NCI-H1105 (cell line): Measurements from ENCODE around the gene MAS1.
"Not testable (repeated sequence)": the region's sequence is repeated elsewhere in the genome, so short reads cannot be mapped to it uniquely, and the experiment has no call there.

Experiments used
- DNase-seq: peaks from one replicate; lab custom pipeline; 2025; lab: John Stamatoyannopoulos, UW

The MAS1 gene

GRCh38 chr6:159919011-159919511 lies 28.3 kb downstream of the MAS1 start:
- no peak for DNase-seq

DNA sequence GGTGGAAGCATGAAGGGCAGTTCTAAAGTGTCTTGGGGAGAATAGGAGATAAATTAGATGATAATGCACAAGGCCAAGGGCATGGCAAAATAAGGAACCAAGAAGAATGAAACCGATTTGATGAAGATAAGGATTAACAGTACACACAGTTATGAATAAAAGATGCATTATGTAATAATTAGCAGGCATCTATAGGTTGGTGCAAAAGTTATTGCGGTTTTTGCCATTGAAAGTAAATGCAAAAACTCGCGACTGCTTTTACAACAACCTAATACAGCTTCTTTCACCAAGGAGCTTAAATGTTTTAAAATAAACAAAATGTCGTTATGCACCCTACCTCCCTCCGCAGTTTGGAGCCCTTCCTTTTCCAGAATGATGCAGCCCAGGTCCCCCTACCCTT lies 29.0 kb downstream of the MAS1 start:
- DNase-seq = no peak

DNA sequence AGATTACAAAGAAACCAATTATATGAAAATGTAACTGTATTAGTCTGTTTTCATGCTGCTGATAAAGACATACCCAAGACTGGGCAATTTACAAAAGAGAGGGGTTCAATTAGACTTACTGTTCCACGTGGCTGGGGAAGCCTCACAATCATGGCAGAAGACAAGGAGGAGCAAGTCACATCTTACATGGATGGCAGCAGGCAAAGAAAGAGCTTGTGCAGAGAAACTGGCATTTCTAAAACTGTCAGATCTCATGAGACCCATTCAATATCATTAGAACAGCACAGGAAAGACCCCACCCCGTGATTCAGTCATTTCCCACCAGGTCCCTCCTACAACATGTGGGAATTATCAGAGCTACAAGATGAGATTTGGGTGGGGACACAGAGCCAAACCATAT lies 33.4 kb downstream of the MAS1 start:
- not testable (repeated sequence) for DNase-seq

DNA sequence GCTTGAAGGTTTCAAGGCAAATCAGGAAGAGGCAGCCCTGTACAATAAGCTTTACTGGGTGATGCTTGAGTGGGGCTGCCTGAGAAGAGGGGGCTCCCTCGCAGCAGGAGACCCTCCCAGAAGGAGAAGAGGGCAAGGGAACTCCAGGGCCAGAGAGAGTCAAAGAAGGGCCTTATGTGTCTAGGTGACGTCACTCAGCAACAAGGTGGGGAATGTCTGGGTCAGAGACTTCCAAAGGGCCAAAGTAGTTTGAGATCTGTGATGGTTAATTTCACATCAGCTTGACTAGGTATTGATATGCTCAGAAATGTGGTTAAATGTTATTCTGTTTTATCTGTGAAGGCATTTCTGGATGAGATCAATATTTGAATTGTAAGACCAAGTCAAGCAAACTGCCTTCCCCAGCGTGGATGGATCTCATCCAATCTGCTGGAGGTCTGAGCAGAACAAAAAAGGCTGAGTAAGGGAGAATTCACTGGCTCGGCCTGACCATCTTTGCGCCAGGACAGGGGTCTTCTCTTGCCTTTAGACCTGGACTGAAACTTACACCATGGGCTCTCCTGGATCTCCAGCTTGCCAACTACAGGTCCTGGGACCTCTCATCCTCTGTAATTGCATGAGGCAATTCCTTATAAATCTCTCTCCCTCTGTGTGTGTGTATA lies 35.9 kb downstream of the MAS1 start:
- no peak for DNase-seq

GRCh38 chr6:159929819-159930218 lies 39.0 kb downstream of the MAS1 start:
- peak; percentile 87 for DNase-seq

GRCh38 chr6:159931112-159931511 lies 40.3 kb downstream of the MAS1 start:
- no peak for DNase-seq

DNA sequence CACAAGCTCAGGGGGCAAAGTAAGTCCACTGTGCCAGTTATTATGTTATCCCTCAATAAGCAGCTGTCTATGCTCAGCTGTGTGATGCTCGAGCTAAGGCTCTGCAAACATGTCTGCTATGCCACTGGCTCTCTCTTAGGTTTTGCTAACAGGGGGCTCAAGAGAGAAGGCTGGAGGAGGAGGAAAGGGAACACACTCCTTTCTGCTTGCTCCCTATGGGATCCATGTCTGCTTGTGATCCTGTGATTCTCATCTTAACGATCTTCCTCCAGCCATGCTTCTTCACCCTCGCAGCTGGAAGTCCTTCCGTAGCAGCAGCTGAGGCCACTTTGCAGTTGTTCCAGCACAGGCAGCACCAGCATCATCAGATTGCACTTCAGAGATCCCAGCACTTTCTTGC lies 41.1 kb downstream of the MAS1 start:
- no peak for DNase-seq

DNA sequence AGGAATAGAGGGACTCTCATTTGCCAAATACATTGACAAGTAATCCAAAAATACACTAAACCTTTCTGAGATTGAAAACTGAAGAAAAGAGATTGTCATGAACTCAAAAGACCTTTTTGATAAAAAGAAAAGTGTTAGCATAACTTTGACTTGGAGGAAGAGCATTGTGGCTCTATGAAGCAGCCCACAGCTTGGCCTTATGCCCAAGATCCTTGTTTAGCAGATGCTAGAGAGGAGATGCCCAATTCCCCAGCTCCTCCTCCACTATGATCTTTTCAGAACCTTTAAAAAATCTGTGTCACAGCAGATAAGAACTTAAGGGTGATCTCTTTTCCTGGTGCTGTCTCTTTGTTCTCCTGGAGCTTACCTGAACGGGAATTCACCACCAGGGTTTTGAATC lies 42.3 kb downstream of the MAS1 start:
- DNase-seq = no peak

GRCh38 chr6:159934181-159934580 lies 43.4 kb downstream of the MAS1 start:
- no peak for DNase-seq

GRCh38 chr6:159935065-159935464 lies 44.3 kb downstream of the MAS1 start:
- DNase-seq = no peak

DNA sequence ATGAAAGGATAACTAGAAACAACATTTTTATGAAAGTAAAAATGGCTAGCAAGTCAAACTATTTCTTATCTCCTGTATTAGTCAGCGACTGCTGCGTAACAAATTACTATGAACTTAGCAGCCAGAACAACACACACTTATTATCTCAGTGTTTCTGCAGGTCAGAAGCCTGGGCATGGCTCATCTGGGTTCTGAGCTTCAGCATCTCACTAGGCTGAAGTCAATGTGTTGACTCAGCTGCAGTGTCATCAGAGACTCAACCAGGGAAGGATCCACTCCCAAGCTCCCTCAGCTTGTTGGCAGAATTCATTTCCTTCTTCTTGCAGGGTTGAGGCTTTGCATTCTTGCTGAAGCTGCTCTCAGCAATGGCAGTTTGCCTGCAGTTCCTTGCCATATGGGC lies 44.8 kb downstream of the MAS1 start:
- DNase-seq = no peak

DNA sequence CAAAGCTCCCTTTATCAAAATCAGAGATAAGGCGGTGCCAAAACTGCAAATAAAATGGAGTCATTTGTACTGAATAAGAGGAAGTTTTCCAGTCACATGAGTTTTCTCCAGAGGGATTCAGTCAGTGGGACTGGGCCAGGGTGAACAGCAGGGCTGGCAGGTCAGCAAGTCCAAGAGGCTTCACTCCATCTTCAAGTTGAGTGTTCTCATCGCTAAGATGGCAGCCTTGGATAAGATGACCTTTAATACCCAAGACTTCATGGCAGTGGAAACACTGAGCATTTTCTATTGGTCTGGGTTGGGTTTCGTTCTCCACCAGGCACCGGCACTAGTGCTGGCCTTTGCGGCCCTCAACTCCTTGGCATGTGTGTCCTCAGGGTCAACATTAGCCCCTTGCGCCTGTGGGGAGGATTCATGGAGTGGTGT lies 48.8 kb downstream of the MAS1 start:
- no peak for DNase-seq
